Memory B cell (primary cell): Measurements from ENCODE around the gene RALY.
"Not testable (repeated sequence)": the region's sequence is repeated elsewhere in the genome, so short reads cannot be mapped to it uniquely, and the experiment has no call there.

ENCODE experiments used
- ATAC-seq: fragments of 150-1000 bp; cut with Tn5 transposase; 2 replicates; pipeline ENCODE4 v1.10.0; 2021; ENCODE audit warnings: low read depth, mild to moderate bottlenecking, moderate library complexity
- DNase-seq, 2 donors: peaks; one replicate each; pipeline ENCODE4 v3.0.0; 2022; ENCODE audit warnings: low spot score in 2 of 2
- H3K27ac Mint-ChIP-seq: one replicate; pipeline ENCODE4 v1.8.0; 2022; ENCODE audit warnings: mild to moderate bottlenecking, moderate library complexity, mixed read lengths
- H3K27me3 Mint-ChIP-seq: one replicate; pipeline ENCODE4 v1.8.0; 2022; ENCODE audit warnings: mixed read lengths
- H3K36me3 Mint-ChIP-seq: one replicate; pipeline ENCODE4 v1.8.0; 2022; ENCODE audit warnings: mild to moderate bottlenecking, mixed read lengths
- H3K4me1 Mint-ChIP-seq: one replicate; pipeline ENCODE4 v1.8.0; 2022; ENCODE audit warnings: mixed read lengths
- H3K4me3 Mint-ChIP-seq: one replicate; pipeline ENCODE4 v1.8.0; 2022; ENCODE audit warnings: mild to moderate bottlenecking, moderate library complexity, mixed read lengths
- H3K9me3 Mint-ChIP-seq: one replicate; pipeline ENCODE4 v1.8.0; 2022; ENCODE audit warnings: mixed read lengths

Gene RALY

DNA sequence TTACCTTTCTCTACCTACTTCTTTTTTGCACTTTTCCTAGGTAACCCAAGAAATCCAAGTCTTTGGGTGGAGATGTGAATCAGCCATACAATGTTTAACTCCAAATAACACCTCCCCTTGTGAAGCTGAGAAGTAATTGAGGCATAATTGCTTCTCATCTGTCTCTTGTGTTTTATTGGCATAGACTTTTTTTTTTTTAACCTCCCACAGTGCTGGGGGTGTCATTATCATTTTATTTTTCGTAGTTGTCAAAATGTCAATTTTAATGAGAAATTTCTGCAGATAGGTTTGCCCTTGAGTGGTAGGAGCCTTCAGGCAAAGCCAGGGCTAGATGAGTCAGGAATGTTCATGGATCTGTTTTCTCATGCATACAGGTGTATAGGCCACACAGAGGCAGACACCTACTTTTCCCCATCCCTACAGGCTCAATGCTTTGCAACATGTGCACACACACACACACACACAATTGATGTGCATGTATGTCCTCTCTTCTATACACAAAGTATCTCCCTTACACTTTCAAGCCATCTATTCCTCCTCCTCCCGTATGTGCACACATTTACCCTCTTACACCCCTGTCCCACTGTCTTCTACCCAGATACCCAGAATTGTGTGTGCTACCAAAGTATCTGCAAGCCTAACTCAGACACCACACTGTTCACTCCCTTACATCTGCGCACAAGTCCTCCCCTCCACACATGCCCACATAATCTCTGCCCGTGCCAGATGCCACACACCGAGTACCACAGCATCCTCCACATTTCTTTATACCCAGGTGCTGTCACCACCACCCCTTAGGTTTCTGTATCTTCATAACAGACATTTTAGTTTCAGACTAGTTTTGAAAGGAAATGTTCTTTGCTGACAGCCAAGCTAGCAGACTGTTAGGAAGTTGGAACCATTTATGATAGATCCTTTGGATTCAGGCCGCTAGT lies 22.0 kb downstream of the RALY start:
- Mint-ChIP-seq H3K9me3 (no peaks in the 10 kb centered on the region), H3K27ac (peak overlapping the region; percentile 0), H3K27me3 (no peaks in the 10 kb centered on the region), H3K4me1 (peaks cover 55% of the 10 kb centered on the region), H3K4me3 (peak overlapping the region; percentile 3), H3K36me3 (peaks cover 4% of the 10 kb centered on the region)
- no peak for DNase-seq
- no peak for ATAC-seq

DNA sequence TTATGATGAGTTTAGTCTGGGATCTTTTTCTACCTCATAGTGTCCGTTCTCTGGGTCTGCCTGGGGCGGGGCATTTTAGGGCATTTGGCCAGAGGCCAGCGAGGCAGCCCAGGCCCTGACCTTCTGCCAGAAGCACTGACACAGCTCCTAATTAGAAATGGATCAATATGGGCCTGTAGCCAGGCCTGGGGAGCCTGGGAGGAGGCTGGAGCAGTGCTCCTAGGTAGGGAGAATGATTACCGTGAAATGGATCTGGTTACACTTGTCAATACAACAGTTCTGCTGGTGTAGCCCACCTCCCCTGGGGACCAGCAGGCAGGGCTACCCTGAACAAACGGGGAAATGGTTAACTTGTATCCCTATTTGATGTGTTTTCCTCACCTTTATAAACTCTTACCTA lies 23.0 kb downstream of the RALY start:
- ATAC-seq = no peak
- DNase-seq = no peak
- H3K4me3 Mint-ChIP-seq = no peak overlapping the region
- H3K36me3 Mint-ChIP-seq = peaks cover 6% of the 10 kb centered on the region
- H3K9me3 Mint-ChIP-seq = no peaks in the 10 kb centered on the region
- peaks cover 58% of the 10 kb centered on the region for H3K4me1 Mint-ChIP-seq
- H3K27me3 Mint-ChIP-seq = no peaks in the 10 kb centered on the region
- no peak overlapping the region for H3K27ac Mint-ChIP-seq

DNA sequence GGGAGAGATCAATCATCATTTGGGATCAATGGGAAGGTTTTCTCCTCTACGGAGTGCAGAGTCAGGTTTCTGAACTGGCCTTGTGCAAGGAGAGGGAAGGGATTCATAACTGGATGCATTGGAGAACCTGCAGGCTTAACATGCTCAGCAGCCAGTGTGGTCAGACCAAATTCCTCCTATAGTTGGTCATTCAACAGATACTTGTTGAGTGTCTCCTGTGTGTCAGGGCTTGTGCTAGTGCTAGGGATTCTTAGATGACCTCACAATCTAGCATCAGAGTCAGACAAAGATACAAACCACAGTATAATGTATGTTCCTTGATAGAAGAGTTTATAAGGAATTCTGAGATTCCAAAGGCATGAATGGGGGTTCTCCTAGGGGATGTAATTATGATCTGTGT lies 23.9 kb downstream of the RALY start:
- DNase-seq (no peak), ATAC-seq (no peak)
- H3K4me3 Mint-ChIP-seq = no peak overlapping the region
- no peak overlapping the region for H3K27ac Mint-ChIP-seq
- H3K9me3 Mint-ChIP-seq = no peaks in the 10 kb centered on the region
- peaks cover 58% of the 10 kb centered on the region for H3K4me1 Mint-ChIP-seq
- H3K36me3 Mint-ChIP-seq = peaks cover 6% of the 10 kb centered on the region
- no peaks in the 10 kb centered on the region for H3K27me3 Mint-ChIP-seq

GRCh38 chr20:34018166-34018565 lies 24.5 kb downstream of the RALY start:
- Mint-ChIP-seq H3K4me1 (peaks cover 62% of the 10 kb centered on the region), H3K27ac (no peak overlapping the region)

DNA sequence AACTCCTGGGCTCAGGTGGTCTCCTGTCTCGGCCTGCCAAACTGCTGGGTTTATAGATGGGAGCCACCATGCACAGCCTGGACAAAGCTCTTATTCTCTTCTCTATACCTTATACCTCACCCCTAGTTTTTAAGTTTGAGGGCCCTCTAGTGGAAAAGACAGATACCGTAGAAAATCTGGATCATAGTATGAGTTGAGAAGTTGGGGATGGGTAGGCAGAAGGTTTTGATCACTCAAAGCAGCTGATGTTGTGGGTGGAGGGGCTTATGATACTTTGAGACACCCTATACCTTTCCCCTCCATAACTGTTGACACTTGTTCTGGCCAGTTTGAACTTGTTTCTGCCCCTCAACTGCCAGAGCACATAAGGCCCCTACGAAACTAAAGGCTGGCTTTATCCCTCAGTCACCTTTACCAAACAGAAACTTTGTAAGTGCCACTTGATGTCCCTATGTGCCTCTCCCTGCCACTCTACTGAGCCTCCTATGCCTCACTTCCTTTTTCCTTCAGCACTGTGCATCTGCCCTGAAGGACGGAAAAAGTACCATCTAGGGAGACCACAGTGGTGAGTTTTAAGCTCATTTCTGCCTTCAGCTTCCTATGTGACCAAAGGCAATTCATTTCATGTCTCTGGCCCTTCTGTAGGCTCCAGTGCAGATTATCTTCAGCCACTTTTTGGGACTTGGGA lies 28.6 kb downstream of the RALY start:
- H3K27me3 Mint-ChIP-seq = no peaks in the 10 kb centered on the region
- H3K9me3 Mint-ChIP-seq = no peaks in the 10 kb centered on the region
- peak; percentile 74 for ATAC-seq
- DNase-seq = peak in 1 of 2 donors; percentile 8
- no peak overlapping the region for H3K4me3 Mint-ChIP-seq
- peaks cover 5% of the 10 kb centered on the region for H3K36me3 Mint-ChIP-seq
- H3K4me1 Mint-ChIP-seq = peaks cover 53% of the 10 kb centered on the region
- H3K27ac Mint-ChIP-seq = peak overlapping the region; percentile 70

More at GRCh38 chr20:34018166-34018565, 24.5 kb downstream of the RALY start:
- DNase-seq (no peak), ATAC-seq (no peak)
- H3K27me3 Mint-ChIP-seq = no peaks in the 10 kb centered on the region
- H3K9me3 Mint-ChIP-seq = no peaks in the 10 kb centered on the region
- H3K36me3 Mint-ChIP-seq = peaks cover 6% of the 10 kb centered on the region
- no peak overlapping the region for H3K4me3 Mint-ChIP-seq

DNA sequence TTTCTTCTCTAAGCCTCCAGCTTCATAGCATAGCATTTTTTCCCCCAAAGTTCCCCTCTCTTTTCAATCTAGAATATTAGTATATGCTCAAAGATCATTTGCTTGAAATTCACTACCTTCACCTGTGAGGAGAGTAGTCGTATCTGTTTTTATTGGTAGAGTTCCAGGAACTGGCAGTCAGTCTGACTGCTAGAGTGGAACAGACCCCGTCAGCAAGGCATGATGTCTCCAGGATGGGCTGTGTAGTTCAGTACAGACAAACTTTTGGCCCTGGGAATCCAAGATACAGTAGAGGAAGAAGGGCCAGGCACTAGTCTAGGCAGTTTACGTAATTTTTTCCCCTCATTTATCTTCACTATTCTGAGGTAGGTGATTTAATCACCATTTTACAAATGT lies 29.1 kb downstream of the RALY start:
- Mint-ChIP-seq H3K27ac (peak overlapping the region; percentile 70), H3K36me3 (peaks cover 5% of the 10 kb centered on the region), H3K27me3 (no peaks in the 10 kb centered on the region), H3K4me3 (no peak overlapping the region), H3K9me3 (no peaks in the 10 kb centered on the region), H3K4me1 (peaks cover 50% of the 10 kb centered on the region)
- ATAC-seq = no peak
- DNase-seq = no peak

GRCh38 chr20:34023937-34024722 lies 30.4 kb downstream of the RALY start:
- Mint-ChIP-seq H3K4me1 (peaks cover 52% of the 10 kb centered on the region), H3K36me3 (peaks cover 8% of the 10 kb centered on the region), H3K27me3 (no peaks in the 10 kb centered on the region), H3K9me3 (no peaks in the 10 kb centered on the region), H3K27ac (no peak overlapping the region), H3K4me3 (no peak overlapping the region)
- DNase-seq (no peak), ATAC-seq (no peak)

DNA sequence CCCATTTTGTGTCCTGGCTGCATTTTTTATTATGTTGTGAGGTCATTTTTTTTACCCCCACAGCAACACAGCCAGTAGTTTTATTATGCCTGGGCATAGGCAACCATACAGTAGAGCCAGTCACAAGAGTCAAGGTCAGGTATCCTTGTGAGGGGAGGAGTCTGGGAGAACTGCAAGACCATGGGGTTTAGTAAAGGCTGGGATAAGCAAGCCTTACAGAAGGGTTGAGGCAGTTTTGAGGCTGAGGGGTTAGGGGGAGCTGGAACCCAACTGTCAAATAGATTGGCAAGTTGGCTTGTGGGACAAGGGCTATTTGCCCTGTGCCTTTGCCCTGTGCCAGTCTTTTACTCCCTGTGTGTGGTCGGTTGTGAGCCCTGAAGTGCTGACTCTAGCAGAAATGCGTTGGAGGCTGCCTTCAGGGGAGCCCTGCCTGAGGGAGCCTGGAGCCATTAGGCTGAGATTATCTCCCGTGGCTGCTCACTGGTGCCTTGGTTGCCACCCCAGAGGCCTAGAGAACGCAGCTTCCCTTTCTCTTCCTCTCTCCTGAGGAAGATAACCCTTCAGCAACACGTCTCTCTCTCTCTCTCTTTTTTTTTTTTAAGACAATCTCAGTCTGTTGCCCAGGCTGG lies 31.1 kb downstream of the RALY start:
- H3K4me1 Mint-ChIP-seq = peaks cover 54% of the 10 kb centered on the region
- DNase-seq (no peak), ATAC-seq (no peak)
- no peaks in the 10 kb centered on the region for H3K27me3 Mint-ChIP-seq
- H3K4me3 Mint-ChIP-seq = no peak overlapping the region
- no peak overlapping the region for H3K27ac Mint-ChIP-seq
- peaks cover 8% of the 10 kb centered on the region for H3K36me3 Mint-ChIP-seq
- no peaks in the 10 kb centered on the region for H3K9me3 Mint-ChIP-seq

DNA sequence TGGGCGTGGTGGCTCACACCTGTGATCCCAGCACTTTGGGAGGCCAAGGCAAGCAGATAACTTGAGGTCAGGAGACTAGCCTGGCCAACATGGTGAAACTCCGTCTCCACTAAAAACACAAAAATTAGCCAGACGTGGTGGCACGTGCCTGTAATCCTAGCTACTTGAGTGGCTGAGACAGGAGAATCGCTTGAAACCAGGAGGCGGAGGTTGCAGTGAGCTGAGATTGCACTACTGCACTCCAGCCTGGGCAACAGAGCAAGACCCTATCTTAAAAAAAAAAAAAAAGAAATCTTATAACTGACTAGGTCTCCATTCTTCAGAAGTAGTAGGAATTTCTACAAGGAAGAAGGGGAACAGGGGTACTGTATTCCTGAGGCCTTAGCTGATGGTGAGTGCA lies 34.3 kb downstream of the RALY start:
- ATAC-seq, DNase-seq, H3K4me3 Mint-ChIP-seq, H3K9me3 Mint-ChIP-seq, H3K27me3 Mint-ChIP-seq, H3K27ac Mint-ChIP-seq: not testable (repeated sequence)
- H3K36me3 Mint-ChIP-seq = peaks cover 13% of the 10 kb centered on the region
- H3K4me1 Mint-ChIP-seq = peaks cover 41% of the 10 kb centered on the region

GRCh38 chr20:34029415-34029814 lies 35.7 kb downstream of the RALY start:
- DNase-seq = no peak
- no peak overlapping the region for H3K4me3 Mint-ChIP-seq
- no peaks in the 10 kb centered on the region for H3K9me3 Mint-ChIP-seq
- peaks cover 35% of the 10 kb centered on the region for H3K4me1 Mint-ChIP-seq
- no peaks in the 10 kb centered on the region for H3K27me3 Mint-ChIP-seq
- no peak for ATAC-seq
- H3K27ac Mint-ChIP-seq = no peak overlapping the region
- peaks cover 26% of the 10 kb centered on the region for H3K36me3 Mint-ChIP-seq

DNA sequence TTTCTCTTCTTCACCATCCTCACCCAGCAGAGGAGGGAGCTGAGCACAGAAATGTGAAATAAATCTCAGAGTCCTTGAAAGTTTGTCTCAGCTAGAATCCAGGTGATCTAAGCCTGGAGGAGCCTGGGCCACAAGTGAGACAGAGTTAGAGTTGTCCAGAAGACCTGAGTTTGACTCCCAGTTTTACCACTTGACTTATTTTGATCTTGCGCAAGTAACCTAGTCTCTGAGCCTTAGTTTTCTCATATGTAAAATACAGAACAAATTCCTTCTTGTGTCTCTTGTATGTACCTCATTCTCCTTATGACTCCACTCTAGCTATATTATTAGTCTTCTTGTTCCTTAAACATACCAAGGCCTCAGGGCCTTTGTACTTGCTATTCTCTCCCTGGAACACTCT lies 36.7 kb downstream of the RALY start:
- DNase-seq (no peak), ATAC-seq (no peak)
- H3K9me3 Mint-ChIP-seq = no peaks in the 10 kb centered on the region
- peak overlapping the region; percentile 1 for H3K27ac Mint-ChIP-seq
- peaks cover 26% of the 10 kb centered on the region for H3K36me3 Mint-ChIP-seq
- H3K27me3 Mint-ChIP-seq = no peaks in the 10 kb centered on the region
- H3K4me1 Mint-ChIP-seq = peaks cover 33% of the 10 kb centered on the region
- H3K4me3 Mint-ChIP-seq = no peak overlapping the region

GRCh38 chr20:34033903-34034302 lies 40.2 kb downstream of the RALY start:
- ATAC-seq (no peak), DNase-seq (no peak)
- Mint-ChIP-seq H3K4me3 (no peak overlapping the region), H3K36me3 (peaks cover 25% of the 10 kb centered on the region), H3K9me3 (no peaks in the 10 kb centered on the region), H3K27me3 (no peaks in the 10 kb centered on the region), H3K27ac (no peak overlapping the region), H3K4me1 (peaks cover 45% of the 10 kb centered on the region)

DNA sequence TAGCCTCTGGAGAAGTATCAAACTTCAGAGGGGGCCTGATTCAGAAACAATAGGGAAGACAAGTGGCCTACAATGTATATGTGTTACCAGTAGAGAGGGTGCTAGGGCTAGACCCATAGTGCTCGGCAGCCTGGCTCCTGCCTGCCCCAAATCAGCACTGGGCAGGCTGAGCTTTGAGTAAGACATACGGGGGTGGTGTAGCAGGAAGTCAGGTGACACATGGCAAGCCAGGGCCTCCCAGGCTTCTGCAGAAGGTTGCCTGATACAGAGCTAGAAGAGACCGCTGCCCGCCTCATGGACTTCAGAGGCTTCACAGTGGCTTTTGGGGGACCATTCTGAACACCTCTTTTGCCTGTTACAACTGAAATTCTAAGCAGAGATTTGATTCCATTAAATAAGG lies 43.4 kb downstream of the RALY start:
- H3K27ac Mint-ChIP-seq = peak overlapping the region; percentile 54
- ATAC-seq = no peak
- H3K9me3 Mint-ChIP-seq = no peaks in the 10 kb centered on the region
- H3K27me3 Mint-ChIP-seq = no peaks in the 10 kb centered on the region
- H3K4me3 Mint-ChIP-seq = no peak overlapping the region
- H3K36me3 Mint-ChIP-seq = peaks cover 23% of the 10 kb centered on the region
- no peak for DNase-seq
- H3K4me1 Mint-ChIP-seq = peaks cover 45% of the 10 kb centered on the region
